Epithelial cell of alveolus of lung (primary cell): ENCODE measurements around the gene CLIC5. TPM values are rescaled to one million over a fixed set of nuclear protein-coding genes. Genes with fewer than 3 reads are reported as not detected.

Source experiments
- total RNA-seq: library from RNA; depleted of rRNA; stranded (reverse); fragments of >200 nt; gene quantifications from 2 replicates; pipeline ENCODE4 v1.2.1, GENCODE V29; 2015

CLIC5 gene
- 0.08 TPM in 1 of 2 replicates, not detected in the other for total RNA-seq

DNA sequence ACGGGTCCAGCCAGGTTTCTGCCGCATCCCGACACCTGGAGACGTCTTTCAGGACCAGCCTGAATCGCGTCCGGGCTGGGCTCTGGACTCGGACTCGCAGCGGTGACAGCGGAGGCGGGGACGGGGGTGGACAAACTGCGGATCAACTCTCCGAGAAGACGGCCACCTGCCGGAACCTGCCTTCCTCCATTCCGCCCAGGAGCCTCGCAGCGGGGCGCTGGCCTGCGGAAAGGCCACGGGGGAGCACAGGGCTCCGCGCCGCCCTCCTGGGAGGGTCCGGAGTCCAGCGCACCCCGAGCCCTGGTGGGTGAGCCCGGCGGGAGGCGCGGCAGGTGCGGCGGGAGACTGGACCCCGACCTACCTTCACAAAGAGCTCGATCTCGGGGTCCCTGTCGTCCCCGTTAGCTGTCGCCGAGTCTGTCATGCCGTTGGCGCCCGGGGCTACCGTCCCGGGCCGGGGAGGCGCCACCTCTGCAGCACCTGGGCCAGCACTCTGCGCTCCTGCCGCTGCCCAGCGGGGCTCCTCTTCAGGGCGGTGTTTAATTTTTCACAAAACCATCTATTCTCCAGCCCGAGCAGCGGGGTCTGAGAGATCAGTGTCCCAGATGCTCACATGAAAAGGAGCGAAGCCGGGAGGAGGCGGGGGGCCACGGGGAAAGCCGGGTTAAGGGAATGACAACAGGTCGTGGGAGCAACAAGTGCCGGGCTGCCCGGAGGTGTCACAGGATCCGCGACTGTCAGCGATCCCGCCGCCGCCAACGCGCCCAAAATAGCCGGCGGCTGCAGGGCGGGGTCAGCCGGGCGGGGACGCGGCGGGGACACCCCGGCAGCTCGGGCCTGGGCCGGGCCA lies at the start of gene CLIC5:
TSS of gene CLIC5 (minus strand) at position 742 of the 850 bp plus-strand sequence. CDS start at position 424, 318 bp downstream.

Other genes starting within 250 kb of the CLIC5 start
- 0.39 and 0.96 TPM in 2 replicates for gene ENPP4, start 114.1 kb upstream of the CLIC5 start, total RNA-seq
- 0.56 and 1.0 TPM in 2 replicates for gene ENPP5, start 155.1 kb upstream of the CLIC5 start, total RNA-seq